Ishikawa (cell line): ENCODE measurements around the gene MORF4L2.

Experiments used
- CEBPB ChIP-seq: IDR thresholded peaks from 2 replicates; pipeline ENCODE4 v1.6.1; 2012
- CREB1 ChIP-seq: IDR thresholded peaks from 2 replicates; pipeline ENCODE4 v1.6.1; 2012; ENCODE audit warnings: low read depth
- EGR1 ChIP-seq: IDR thresholded peaks from 2 replicates; pipeline ENCODE4 v1.6.1; 2012
- EP300 ChIP-seq: IDR thresholded peaks from 2 replicates; pipeline ENCODE4 v1.6.1; 2012; ENCODE audit warnings: borderline replicate concordance
- FOXM1 ChIP-seq: IDR thresholded peaks from 2 replicates; pipeline ENCODE4 v1.6.1; 2012; ENCODE audit warnings: low read depth, borderline replicate concordance
- MAX ChIP-seq: IDR thresholded peaks from 2 replicates; pipeline ENCODE4 v1.6.1; 2012
- NFIC ChIP-seq: IDR thresholded peaks from 2 replicates; pipeline ENCODE4 v1.6.1; 2012
- RAD21 ChIP-seq: IDR thresholded peaks from 2 replicates; pipeline ENCODE4 v1.6.1; 2012; ENCODE audit warnings: low read depth
- TAF1 ChIP-seq: IDR thresholded peaks from 2 replicates; pipeline ENCODE4 v1.6.1; 2012; ENCODE audit warnings: low read depth, mild to moderate bottlenecking
- TCF12 ChIP-seq: IDR thresholded peaks from 2 replicates; pipeline ENCODE4 v1.6.1; 2012; ENCODE audit warnings: low read depth
- TEAD4 ChIP-seq: IDR thresholded peaks from 2 replicates; pipeline ENCODE4 v1.6.1; 2012
- YY1 ChIP-seq: IDR thresholded peaks from 2 replicates; pipeline ENCODE4 v1.6.1; 2012; ENCODE audit warnings: low read depth
- ZBTB7A ChIP-seq: IDR thresholded peaks from 2 replicates; pipeline ENCODE4 v1.6.1; 2012; ENCODE audit warnings: low read depth
- TF ChIP-seq, protein P1 (sequence below): IDR thresholded peaks from 2 replicates; pipeline ENCODE4 v1.6.1; 2012
- TF ChIP-seq, protein P2 (sequence below): IDR thresholded peaks from 2 replicates; pipeline ENCODE4 v1.6.1; 2012; ENCODE audit warnings: low read depth, mild to moderate bottlenecking

The MORF4L2 gene

DNA sequence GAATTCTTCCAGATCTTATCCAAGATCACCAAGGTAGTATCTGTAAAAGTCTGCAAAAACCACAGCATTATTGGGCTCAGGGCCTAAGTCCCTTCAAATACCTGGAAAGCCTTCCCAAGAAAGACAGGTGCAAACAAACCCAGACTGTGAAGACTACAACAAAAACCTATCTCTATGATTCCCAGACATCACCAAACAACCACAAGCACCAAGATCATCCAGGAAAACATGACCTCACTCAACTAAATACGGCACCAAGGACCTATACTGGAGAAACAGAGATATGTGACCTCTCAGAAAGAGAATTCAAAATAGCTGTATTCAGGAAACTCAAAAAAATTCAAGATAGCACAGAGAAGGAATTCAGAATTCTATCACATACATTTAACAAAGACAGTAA is 42.4 kb downstream of the MORF4L2 start:
- TF ChIP-seq CREB1: no peak
- no peak for TF ChIP-seq YY1
- no peak for TF ChIP-seq EP300
- TF ChIP-seq EGR1: no peak
- no peak for TF ChIP-seq ZBTB7A
- TF ChIP-seq TEAD4: no peak
- TF ChIP-seq TCF12: no peak
- TF ChIP-seq MAX: no peak
- TF ChIP-seq, protein P1, sequence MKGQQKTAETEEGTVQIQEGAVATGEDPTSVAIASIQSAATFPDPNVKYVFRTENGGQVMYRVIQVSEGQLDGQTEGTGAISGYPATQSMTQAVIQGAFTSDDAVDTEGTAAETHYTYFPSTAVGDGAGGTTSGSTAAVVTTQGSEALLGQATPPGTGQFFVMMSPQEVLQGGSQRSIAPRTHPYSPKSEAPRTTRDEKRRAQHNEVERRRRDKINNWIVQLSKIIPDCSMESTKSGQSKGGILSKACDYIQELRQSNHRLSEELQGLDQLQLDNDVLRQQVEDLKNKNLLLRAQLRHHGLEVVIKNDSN: no peak
- TF ChIP-seq, protein P2, sequence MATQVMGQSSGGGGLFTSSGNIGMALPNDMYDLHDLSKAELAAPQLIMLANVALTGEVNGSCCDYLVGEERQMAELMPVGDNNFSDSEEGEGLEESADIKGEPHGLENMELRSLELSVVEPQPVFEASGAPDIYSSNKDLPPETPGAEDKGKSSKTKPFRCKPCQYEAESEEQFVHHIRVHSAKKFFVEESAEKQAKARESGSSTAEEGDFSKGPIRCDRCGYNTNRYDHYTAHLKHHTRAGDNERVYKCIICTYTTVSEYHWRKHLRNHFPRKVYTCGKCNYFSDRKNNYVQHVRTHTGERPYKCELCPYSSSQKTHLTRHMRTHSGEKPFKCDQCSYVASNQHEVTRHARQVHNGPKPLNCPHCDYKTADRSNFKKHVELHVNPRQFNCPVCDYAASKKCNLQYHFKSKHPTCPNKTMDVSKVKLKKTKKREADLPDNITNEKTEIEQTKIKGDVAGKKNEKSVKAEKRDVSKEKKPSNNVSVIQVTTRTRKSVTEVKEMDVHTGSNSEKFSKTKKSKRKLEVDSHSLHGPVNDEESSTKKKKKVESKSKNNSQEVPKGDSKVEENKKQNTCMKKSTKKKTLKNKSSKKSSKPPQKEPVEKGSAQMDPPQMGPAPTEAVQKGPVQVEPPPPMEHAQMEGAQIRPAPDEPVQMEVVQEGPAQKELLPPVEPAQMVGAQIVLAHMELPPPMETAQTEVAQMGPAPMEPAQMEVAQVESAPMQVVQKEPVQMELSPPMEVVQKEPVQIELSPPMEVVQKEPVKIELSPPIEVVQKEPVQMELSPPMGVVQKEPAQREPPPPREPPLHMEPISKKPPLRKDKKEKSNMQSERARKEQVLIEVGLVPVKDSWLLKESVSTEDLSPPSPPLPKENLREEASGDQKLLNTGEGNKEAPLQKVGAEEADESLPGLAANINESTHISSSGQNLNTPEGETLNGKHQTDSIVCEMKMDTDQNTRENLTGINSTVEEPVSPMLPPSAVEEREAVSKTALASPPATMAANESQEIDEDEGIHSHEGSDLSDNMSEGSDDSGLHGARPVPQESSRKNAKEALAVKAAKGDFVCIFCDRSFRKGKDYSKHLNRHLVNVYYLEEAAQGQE: no peak
- TF ChIP-seq TAF1: no peak
- TF ChIP-seq RAD21: no peak
- TF ChIP-seq CEBPB: no peak
- TF ChIP-seq FOXM1: no peak
- TF ChIP-seq NFIC: no peak

- TF ChIP-seq TCF12 (no peak), TAF1 (no peak), RAD21 (no peak), NFIC (no peak), CREB1 (no peak), CEBPB (no peak)
Measured at GRCh38 chrX:103640401-103641155, 45.9 kb downstream of the MORF4L2 start.

- TF ChIP-seq TAF1: no peak
- TF ChIP-seq FOXM1: no peak
Measured at GRCh38 chrX:103637604-103638338, 48.7 kb downstream of the MORF4L2 start.

- no peak for TF ChIP-seq YY1
- TF ChIP-seq, protein P1: no peak
- no peak for TF ChIP-seq MAX
- no peak for TF ChIP-seq TCF12
- TF ChIP-seq EGR1: no peak
- no peak for TF ChIP-seq CEBPB
- TF ChIP-seq TEAD4: no peak
Measured at GRCh38 chrX:103635436-103635835, 51.1 kb downstream of the MORF4L2 start.

DNA sequence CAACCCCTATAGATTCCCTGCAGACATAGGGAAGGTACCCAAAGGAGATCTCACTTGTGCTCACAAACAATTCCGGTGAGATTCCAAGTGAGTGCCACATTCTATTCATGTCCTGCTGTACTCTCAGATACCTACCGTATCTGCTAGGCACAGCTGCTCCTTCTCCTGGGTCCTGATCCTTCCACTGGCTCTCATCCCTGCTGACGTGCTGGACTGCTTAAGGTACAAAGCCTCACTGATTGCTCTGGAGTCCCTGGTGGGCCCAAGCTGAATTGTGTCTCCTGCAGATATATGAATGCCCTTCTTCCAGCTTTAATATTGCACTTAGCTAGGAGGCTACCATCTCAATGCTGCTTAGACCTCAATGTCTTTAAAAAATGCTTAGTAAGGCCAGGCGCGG is 55.4 kb downstream of the MORF4L2 start:
- TF ChIP-seq MAX (no peak), NFIC (no peak), TAF1 (no peak), RAD21 (no peak), YY1 (no peak), CEBPB (no peak)
- TF ChIP-seq, protein P2: no peak
- TF ChIP-seq, protein P1: no peak

DNA sequence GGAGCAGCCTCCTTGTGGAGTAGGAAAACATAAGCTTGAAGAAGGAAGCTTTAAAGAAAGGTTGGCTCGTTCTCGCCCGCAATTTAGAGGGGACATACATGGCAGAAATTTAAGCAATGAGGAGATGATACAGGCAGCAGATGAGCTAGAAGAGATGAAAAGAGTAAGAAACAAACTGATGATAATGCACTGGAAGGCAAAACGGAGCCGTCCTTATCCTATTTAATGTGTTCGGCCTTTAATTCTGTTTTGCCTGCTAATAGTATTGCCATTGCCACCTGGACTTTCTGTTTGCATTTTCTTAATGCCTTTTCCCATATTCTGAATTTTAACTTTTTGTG is 56.4 kb downstream of the MORF4L2 start:
- no peak for TF ChIP-seq FOXM1
